Testis (tissue), 2 donors: ENCODE data around the gene PTPN3.

ENCODE experiments used
- CTCF ChIP-seq, 3 experiments: fragments of 450-650 bp in 2 of 3; fragments of 200-600 bp in 1 of 3; sonication (generic) in 1 of 3; IDR thresholded peaks; one replicate each; pipeline ENCODE4 v1.5.1; 2016 to 2019; ENCODE audit warnings: antibody characterized with exemption in 3 of 3, mild to moderate bottlenecking in 2 of 3, moderate library complexity in 1 of 3
- POLR2A ChIP-seq: fragments of 450-650 bp; IDR thresholded peaks from one replicate; pipeline ENCODE4 v1.6.1; 2017; ENCODE audit warnings: antibody characterized with exemption, mild to moderate bottlenecking, moderate library complexity

GRCh38 chr9:109441296-109441695, 56.8 kb downstream of the PTPN3 start:
- TF ChIP-seq CTCF (IDR thresholded peaks at IDR 0.05) (no peak), POLR2A (no peak)
